Glutamatergic neuron (in vitro differentiated cells): ENCODE results near the gene B4GALNT4. TPM values are rescaled to one million over a fixed set of nuclear protein-coding genes. Genes with fewer than 3 reads are reported as not detected.

Source experiments
- DNase-seq: peaks from one replicate; pipeline ENCODE4 v3.0.0; 2022
- H3K27ac Mint-ChIP-seq: one replicate; pipeline ENCODE4 v1.8.0; 2020; ENCODE audit warnings: mild to moderate bottlenecking, mixed read lengths, inconsistent platforms; ENCODE audit not compliant: unreplicated experiment
- H3K27me3 Mint-ChIP-seq: one replicate; pipeline ENCODE4 v1.8.0; 2020; ENCODE audit warnings: mild to moderate bottlenecking, moderate library complexity, mixed read lengths, inconsistent platforms; ENCODE audit not compliant: unreplicated experiment
- H3K36me3 Mint-ChIP-seq: one replicate; pipeline ENCODE4 v1.8.0; 2020; ENCODE audit warnings: mild to moderate bottlenecking, mixed read lengths, inconsistent platforms; ENCODE audit not compliant: unreplicated experiment
- H3K4me1 Mint-ChIP-seq: one replicate; pipeline ENCODE4 v1.8.0; 2020; ENCODE audit warnings: mild to moderate bottlenecking, low read depth, mixed read lengths, inconsistent platforms; ENCODE audit not compliant: unreplicated experiment
- H3K4me3 Mint-ChIP-seq: one replicate; pipeline ENCODE4 v1.8.0; 2020; ENCODE audit warnings: mild to moderate bottlenecking, mixed read lengths, inconsistent platforms; ENCODE audit not compliant: unreplicated experiment
- H3K9me3 Mint-ChIP-seq: one replicate; pipeline ENCODE4 v1.8.0; 2020; ENCODE audit warnings: mild to moderate bottlenecking, moderate library complexity, mixed read lengths, inconsistent platforms; ENCODE audit not compliant: unreplicated experiment
- total RNA-seq: library from RNA; stranded (reverse); fragmentation: NEBNext Ultra II Directional; extraction: Animal tissue kit (Norgen Biotek cat#: 25700); gene quantifications from one replicate; pipeline ENCODE4 v1.2.1, GENCODE V29; 2021; ENCODE audit not compliant: unreplicated experiment
- TF ChIP-seq, protein P1 (sequence below): fragments of 200-600 bp; sonication (generic); IDR thresholded peaks from one replicate; pipeline ENCODE4 v1.5.0; 2021; ENCODE audit not compliant: partially characterized antibody, unreplicated experiment

The B4GALNT4 gene
- total RNA-seq, 1 donor from 2014 or later = 418 TPM

DNA sequence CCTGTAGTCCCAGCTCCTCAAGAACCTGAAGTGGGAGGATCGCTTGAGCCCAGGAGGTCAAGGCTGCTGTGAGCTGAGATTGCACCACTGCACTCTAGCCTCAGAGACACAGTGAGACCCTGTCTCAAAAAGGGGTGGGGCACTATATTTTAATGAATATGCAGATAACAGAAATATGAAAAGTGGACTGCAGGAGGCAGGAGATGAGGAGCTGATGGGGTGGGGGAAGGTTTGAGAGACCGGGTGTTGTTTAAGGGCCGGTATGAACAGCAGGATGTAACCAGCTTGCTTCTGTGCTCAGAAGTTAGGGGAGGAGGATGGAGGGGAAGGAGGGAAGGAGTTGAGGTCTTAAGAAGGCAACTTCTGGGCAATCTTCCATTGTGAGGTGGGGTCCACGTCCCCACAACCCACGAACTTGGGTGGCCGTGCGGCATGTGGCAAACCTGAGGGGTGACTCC is 1.3 kb upstream of the B4GALNT4 start:
- H3K27me3 Mint-ChIP-seq = peaks cover 30% of the 10 kb centered on the region
- peak overlapping the region; percentile 74 for H3K27ac Mint-ChIP-seq
- H3K36me3 Mint-ChIP-seq = no peaks in the 10 kb centered on the region
- peaks cover 23% of the 10 kb centered on the region for H3K9me3 Mint-ChIP-seq
- TF ChIP-seq, protein P1, sequence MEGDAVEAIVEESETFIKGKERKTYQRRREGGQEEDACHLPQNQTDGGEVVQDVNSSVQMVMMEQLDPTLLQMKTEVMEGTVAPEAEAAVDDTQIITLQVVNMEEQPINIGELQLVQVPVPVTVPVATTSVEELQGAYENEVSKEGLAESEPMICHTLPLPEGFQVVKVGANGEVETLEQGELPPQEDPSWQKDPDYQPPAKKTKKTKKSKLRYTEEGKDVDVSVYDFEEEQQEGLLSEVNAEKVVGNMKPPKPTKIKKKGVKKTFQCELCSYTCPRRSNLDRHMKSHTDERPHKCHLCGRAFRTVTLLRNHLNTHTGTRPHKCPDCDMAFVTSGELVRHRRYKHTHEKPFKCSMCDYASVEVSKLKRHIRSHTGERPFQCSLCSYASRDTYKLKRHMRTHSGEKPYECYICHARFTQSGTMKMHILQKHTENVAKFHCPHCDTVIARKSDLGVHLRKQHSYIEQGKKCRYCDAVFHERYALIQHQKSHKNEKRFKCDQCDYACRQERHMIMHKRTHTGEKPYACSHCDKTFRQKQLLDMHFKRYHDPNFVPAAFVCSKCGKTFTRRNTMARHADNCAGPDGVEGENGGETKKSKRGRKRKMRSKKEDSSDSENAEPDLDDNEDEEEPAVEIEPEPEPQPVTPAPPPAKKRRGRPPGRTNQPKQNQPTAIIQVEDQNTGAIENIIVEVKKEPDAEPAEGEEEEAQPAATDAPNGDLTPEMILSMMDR = no peak
- H3K4me3 Mint-ChIP-seq = peak overlapping the region; percentile 74
- no peak for DNase-seq
- peaks cover 12% of the 10 kb centered on the region for H3K4me1 Mint-ChIP-seq

DNA sequence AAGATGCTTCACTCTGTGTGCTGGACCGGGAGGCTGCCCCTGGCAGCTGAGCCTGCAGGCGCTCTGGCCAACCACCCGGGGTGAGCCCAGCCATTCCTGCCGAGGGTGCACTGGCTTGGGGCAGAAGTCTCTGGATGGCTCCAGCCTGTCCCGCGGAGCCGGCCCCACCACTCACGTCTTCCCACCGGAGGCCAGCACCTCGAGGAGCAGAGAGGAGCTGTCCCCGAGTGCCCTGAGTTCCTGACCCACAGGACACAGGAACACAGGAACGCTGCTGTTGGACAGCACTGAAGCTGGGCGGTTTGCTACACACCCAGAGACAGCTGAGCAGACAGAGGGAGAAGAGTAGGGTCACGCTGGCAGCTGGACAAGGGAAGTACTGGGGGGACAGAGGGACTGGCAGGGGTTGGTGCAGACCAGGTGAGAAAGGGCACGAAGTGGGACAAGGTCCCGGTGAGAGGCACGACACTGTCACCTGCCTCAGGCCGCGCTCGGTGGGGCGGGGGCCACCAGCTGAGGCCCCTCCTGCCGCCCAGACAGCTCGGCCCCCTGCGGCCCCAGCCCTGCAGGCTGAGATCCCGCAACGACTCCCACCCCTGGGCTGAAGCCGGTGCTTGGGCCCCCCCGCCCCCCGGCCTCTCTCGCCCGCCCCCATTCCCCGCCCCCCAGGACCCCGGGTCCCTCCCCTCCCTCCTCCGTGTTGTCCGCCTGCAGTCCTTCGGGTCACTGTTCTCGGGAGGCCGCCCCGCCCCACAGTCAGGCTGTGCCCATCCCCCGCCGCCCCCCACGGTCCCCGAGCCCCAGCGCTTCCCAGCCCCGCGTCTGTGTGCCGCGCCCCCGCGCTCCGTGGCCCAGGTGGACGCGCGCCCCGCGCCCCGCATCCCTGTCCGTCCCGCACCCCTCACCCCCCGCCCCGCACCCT is 624 bp upstream of the B4GALNT4 start:
- peaks cover 23% of the 10 kb centered on the region for H3K9me3 Mint-ChIP-seq
- peak overlapping the region; percentile 88 for H3K4me3 Mint-ChIP-seq
- DNase-seq = peak; percentile 55
- no peaks in the 10 kb centered on the region for H3K36me3 Mint-ChIP-seq
- H3K4me1 Mint-ChIP-seq = peaks cover 12% of the 10 kb centered on the region
- TF ChIP-seq, protein P1 = no peak
- H3K27ac Mint-ChIP-seq = peak overlapping the region; percentile 95
- H3K27me3 Mint-ChIP-seq = peaks cover 30% of the 10 kb centered on the region

DNA sequence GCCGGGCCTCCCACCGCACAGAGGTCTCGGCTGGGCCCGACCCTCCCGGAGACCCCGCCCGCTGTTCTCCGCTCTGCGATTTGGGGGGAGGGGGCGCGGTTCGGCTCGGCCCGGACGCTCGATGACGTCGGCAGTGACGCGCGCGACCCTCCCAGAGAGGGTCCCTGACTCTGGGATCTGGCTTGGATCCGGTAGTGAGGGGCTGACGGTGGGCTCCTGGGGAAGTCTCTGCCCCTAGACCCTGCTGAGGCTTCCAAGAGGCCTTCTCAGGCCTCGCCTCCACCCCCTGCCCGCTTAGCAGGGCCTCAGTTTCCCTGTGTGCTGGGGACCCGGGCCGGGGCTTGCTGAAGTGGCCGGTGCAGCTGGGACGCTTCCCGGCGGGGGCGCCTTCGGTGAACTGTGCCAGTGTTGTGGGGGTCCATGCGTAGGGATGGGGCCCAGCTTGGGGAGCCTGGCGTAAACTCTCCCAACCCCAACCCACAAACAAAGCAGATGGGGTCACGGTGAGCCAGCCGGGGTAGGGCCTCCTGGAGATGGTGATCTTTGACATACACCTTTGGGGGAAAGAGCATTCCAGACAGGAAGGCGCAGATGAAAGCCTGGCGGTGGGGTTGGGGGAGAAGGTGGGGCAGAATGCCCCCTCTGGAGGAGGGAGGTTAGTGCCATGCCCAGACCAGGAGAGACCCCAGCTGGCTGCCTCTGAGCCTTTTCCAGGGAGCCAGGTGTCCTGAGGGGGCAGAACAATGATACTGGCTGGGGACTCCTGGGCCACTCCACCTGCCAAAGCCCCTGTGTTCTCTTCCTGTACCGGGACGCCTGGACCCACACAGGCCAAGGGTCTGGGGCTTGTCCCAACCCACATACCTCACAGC is 1.0 kb downstream of the B4GALNT4 start:
- Mint-ChIP-seq H3K4me1 (peaks cover 12% of the 10 kb centered on the region), H3K4me3 (peak overlapping the region; percentile 92), H3K9me3 (peaks cover 23% of the 10 kb centered on the region), H3K27ac (peak overlapping the region; percentile 92), H3K36me3 (no peaks in the 10 kb centered on the region), H3K27me3 (peaks cover 32% of the 10 kb centered on the region)
- TF ChIP-seq, protein P1 = peak; percentile 12
- peak; percentile 83 for DNase-seq

DNA sequence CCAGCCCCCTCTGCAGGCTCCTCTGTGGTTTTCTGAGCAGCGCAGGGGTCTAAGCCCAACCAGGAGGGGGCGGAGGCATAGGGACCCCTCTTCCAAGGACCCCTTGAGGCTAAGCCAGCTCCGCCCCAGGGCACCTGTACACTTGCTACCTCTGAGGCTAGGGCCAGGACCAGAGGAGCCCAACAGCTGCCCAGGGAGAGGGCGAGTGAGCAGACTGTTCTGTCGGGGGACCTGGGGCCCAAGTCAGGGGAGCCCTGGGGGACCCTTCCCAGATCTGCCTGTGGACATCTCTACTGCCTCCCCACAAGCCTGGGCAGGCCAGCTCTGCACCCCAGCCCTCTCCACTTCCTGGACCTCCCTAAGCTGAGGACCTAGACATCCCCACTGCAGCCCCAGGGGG is 1.8 kb downstream of the B4GALNT4 start:
- peak overlapping the region; percentile 88 for H3K27ac Mint-ChIP-seq
- no peaks in the 10 kb centered on the region for H3K36me3 Mint-ChIP-seq
- TF ChIP-seq, protein P1 = no peak
- peaks cover 12% of the 10 kb centered on the region for H3K4me1 Mint-ChIP-seq
- peaks cover 32% of the 10 kb centered on the region for H3K27me3 Mint-ChIP-seq
- peaks cover 23% of the 10 kb centered on the region for H3K9me3 Mint-ChIP-seq
- H3K4me3 Mint-ChIP-seq = peak overlapping the region; percentile 92
- peak; percentile 20 for DNase-seq
